ENCODE data around the gene CSTPP1. TPM values are rescaled to one million over a fixed set of nuclear protein-coding genes. Genes with fewer than 3 reads are reported as not detected.

Gene CSTPP1, protein sequence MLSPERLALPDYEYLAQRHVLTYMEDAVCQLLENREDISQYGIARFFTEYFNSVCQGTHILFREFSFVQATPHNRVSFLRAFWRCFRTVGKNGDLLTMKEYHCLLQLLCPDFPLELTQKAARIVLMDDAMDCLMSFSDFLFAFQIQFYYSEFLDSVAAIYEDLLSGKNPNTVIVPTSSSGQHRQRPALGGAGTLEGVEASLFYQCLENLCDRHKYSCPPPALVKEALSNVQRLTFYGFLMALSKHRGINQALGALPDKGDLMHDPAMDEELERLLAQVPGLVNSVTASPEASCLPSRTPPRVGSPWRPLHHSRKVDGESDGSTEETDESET
- 10 to 100 TPM; 19.1 to 27.0 (median 21.8) TPM for total RNA-seq

DNA sequence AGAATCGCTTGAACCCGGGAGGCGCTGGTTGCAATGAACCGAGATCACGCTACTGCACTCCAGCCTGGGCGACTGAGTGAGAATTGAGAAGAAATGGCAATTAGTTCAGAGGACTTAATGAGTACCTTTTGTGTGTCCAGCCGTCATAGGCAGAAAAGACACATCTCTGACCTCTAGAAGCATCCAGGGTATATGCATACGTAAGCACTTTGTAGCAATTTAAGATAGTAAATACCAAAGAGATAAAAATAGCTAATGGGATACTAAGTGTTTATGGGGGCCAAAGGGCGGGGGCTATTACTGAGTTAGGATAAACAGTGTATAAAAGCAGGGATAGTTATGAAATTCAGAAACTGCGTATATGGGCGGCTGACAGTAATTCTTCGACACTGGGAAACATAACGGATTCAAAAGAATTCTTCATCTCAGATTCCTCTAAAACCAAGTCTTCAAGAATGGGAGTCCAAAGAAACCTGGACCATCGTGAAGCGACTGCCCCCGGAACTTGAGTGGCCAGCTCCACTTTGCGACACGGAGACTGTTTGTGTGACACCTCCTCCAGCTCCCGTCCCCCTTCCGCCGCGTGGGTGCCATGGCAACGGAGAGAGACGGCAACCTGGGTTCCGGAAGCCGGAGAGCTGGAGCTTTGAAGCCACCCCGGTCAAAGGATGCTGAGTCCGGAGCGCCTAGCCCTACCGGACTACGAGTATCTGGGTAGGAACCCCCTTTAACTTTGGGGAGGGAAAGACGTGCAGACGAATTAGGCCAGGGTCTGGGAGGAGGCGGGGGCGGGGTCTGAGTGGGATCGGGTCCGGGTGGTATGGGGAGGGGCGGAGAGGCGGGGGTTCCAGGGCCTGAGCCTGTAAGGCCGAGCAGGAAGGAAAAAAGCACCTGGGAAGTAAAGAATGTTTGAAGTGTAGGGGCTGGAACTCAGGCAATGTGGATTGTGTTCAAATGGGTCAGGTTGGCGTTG lies at the start of gene CSTPP1:
Gene CSTPP1 (plus strand): TSS at position 624 of the 973 bp plus-strand sequence. CDS start 45 bp downstream, at position 669.
- Histone ChIP-seq H3K4me3 (peak within 1 kb of the TSS; percentile 79 to 95), H3K4me1 (peaks cover 0 to 16% (median 0%) of the 10 kb centered on the region in 3 donors), H3K27me3 (peaks cover 4% of the 10 kb centered on the region), H3K27ac (peak within 1 kb of the TSS; percentile 1 to 75 (median 40)), H3K36me3 (peaks cover 0 to under 1% of the 10 kb centered on the region in 2 donors), H3K9me3 (no peaks in the 10 kb centered on the region)
- WGBS, 2 donors (ENCODE audit: low coverage in 1 of 2) = 25 to 47% methylated on average over 14 to 17 of the region's 41 CpGs
- TF ChIP-seq, protein P1, sequence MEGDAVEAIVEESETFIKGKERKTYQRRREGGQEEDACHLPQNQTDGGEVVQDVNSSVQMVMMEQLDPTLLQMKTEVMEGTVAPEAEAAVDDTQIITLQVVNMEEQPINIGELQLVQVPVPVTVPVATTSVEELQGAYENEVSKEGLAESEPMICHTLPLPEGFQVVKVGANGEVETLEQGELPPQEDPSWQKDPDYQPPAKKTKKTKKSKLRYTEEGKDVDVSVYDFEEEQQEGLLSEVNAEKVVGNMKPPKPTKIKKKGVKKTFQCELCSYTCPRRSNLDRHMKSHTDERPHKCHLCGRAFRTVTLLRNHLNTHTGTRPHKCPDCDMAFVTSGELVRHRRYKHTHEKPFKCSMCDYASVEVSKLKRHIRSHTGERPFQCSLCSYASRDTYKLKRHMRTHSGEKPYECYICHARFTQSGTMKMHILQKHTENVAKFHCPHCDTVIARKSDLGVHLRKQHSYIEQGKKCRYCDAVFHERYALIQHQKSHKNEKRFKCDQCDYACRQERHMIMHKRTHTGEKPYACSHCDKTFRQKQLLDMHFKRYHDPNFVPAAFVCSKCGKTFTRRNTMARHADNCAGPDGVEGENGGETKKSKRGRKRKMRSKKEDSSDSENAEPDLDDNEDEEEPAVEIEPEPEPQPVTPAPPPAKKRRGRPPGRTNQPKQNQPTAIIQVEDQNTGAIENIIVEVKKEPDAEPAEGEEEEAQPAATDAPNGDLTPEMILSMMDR (IDR thresholded peaks at IDR 0.05) = peak in 2 of 4 experiments; percentile 16 to 43
- TF ChIP-seq EP300 (IDR thresholded peaks at IDR 0.05) (no peak), POLR2AphosphoS5 (IDR thresholded peaks at IDR 0.05) (peak; percentile 49), POLR2A (IDR thresholded peaks at IDR 0.05) (no peak)
- peak; percentile 96 for ATAC-seq

- no peak for ATAC-seq
- no peak overlapping the region for H3K27ac ChIP-seq
Observed at GRCh38 chr11:46888636-46889035, 47.9 kb upstream of the CSTPP1 start.

GRCh38 chr11:46889251-46889650 lies 47.3 kb upstream of the CSTPP1 start:
- Histone ChIP-seq H3K27ac (no peak overlapping the region), H3K27me3 (no peaks in the 10 kb centered on the region), H3K4me1 (no peaks in the 10 kb centered on the region), H3K9me3 (no peaks in the 10 kb centered on the region), H3K36me3 (peaks cover 0 to 14% of the 10 kb centered on the region in 2 donors), H3K4me3 (no peak overlapping the region)
- no CpG with 5 or more reads among the region's 7 CpGs for WGBS, 2 donors (ENCODE audit: low coverage in 1 of 2)
- TF ChIP-seq POLR2A (IDR thresholded peaks at IDR 0.05) (no peak), EP300 (IDR thresholded peaks at IDR 0.05) (no peak), POLR2AphosphoS5 (IDR thresholded peaks at IDR 0.05) (no peak)
- TF ChIP-seq, protein P1 (IDR thresholded peaks at IDR 0.05) = no peak
- peak; percentile 13 for ATAC-seq

More at GRCh38 chr11:46888636-46889035, 47.9 kb upstream of the CSTPP1 start:
- WGBS, 2 donors (ENCODE audit: low coverage in 1 of 2) = 86% methylated on average over 4 of the region's 5 CpGs; no CpG with 5 or more reads in 1 of the 2 donors
- no peak overlapping the region for H3K4me3 ChIP-seq
- peaks cover 0 to 14% of the 10 kb centered on the region in 2 donors for H3K36me3 ChIP-seq
- no peaks in the 10 kb centered on the region for H3K4me1 ChIP-seq
- H3K27me3 ChIP-seq = no peaks in the 10 kb centered on the region
- no peaks in the 10 kb centered on the region for H3K9me3 ChIP-seq
- TF ChIP-seq POLR2AphosphoS5 (IDR thresholded peaks at IDR 0.05) (no peak), EP300 (IDR thresholded peaks at IDR 0.05) (no peak), POLR2A (IDR thresholded peaks at IDR 0.05) (no peak)
- TF ChIP-seq, protein P1 (IDR thresholded peaks at IDR 0.05) = no peak

- H3K27me3 ChIP-seq = no peaks in the 10 kb centered on the region
- no peak for TF ChIP-seq EP300 (IDR thresholded peaks at IDR 0.05)
- no peak for TF ChIP-seq POLR2AphosphoS5 (IDR thresholded peaks at IDR 0.05)
- TF ChIP-seq, protein P1 (IDR thresholded peaks at IDR 0.05) = peak in 3 of 4 experiments; percentile 87 to 96 (median 95)
- TF ChIP-seq POLR2A (IDR thresholded peaks at IDR 0.05) = no peak
- H3K4me3 ChIP-seq = no peak overlapping the region
- peaks cover 0 to 18% of the 10 kb centered on the region in 2 donors for H3K36me3 ChIP-seq
- peak; percentile 68 for ATAC-seq
- WGBS, 2 donors (ENCODE audit: low coverage in 1 of 2) = 33 to 60% methylated on average over 7 to 18 of the region's 23 CpGs
- no peaks in the 10 kb centered on the region for H3K4me1 ChIP-seq
- H3K27ac ChIP-seq = no peak overlapping the region
- no peaks in the 10 kb centered on the region for H3K9me3 ChIP-seq
Observed at GRCh38 chr11:46889689-46890475, 46.7 kb upstream of the CSTPP1 start.

Data from gastroesophageal sphincter (tissue), 4 donors.